ENCODE data around the gene PSMB5.

GRCh38 chr14:23079716-23080115 lies 45.0 kb upstream of the PSMB5 start:
- no peak for TF ChIP-seq POLR2A (IDR thresholded peaks at IDR 0.05)
- TF ChIP-seq CTCF (IDR thresholded peaks at IDR 0.05): no peak
